ENCODE measurements around the gene ZNF254. TPM values are rescaled to one million over a fixed set of nuclear protein-coding genes. Genes with fewer than 3 reads are reported as not detected.

The ZNF254 gene
- 17.9 and 39.8 TPM in 2 replicates for total RNA-seq (2011; cell fraction: chromatin; rRNA removed; ENCODE audit: low replicate concordance)
- 18.7 and 22.0 TPM in 2 replicates for total RNA-seq (2011; cell fraction: nucleolus; rRNA removed)
- 23.2 and 33.5 TPM in 2 replicates for total RNA-seq (2011; cell fraction: nucleoplasm; rRNA removed)
- 10.8 and 11.9 TPM in 2 replicates for total RNA-seq (2014; rRNA removed)
- 22.1 and 24.9 TPM in 2 replicates for total RNA-seq (2014; rRNA removed; fragmentation: Illumina TruSeq; extraction: Trizol)
- total RNA-seq (2015; rRNA removed; fragmentation: Illumina TruSeq; extraction: Trizol), result 19.0 and 21.2 TPM in 2 replicates
- total RNA-seq (2021), result 14.2 and 14.5 TPM in 2 replicates
- 11.2 and 14.2 TPM in 2 replicates for polyA plus RNA-seq (2011; rRNA removed)
- 4.7 and 7.5 TPM in 2 replicates for polyA plus RNA-seq (2011; cell fraction: cytosol; rRNA removed)
- 7.2 and 8.7 TPM in 2 replicates for polyA plus RNA-seq (2011; cell fraction: nucleus; rRNA removed)
- 7.3 and 8.1 TPM in 2 replicates for polyA plus RNA-seq (2012)
- polyA plus RNA-seq (2014; fragmentation: Illumina TruSeq; extraction: Trizol), result 14.1 and 15.3 TPM in 2 replicates
- polyA plus RNA-seq (2014; fragmentation: Nextera tagmentation; extraction: Ambion mirVana), result 10 to 100 TPM; 10.7 to 13.8 TPM
- polyA plus RNA-seq (2014; rRNA removed), result 9.0 and 10.9 TPM in 2 replicates
- polyA minus RNA-seq (2011; rRNA and poly(A)+ RNA removed), result 24.0 and 25.2 TPM in 2 replicates
- polyA minus RNA-seq (2011; cell fraction: cytosol; rRNA and poly(A)+ RNA removed), result 15.5 and 19.7 TPM in 2 replicates
- polyA minus RNA-seq (2011; cell fraction: nucleus; rRNA and poly(A)+ RNA removed), result 18.4 and 21.9 TPM in 2 replicates
- Bru-seq, nascent RNA, result percentile 77 among the genes with signal in this experiment
- BruChase-seq, experiment 1, labeled RNA remaining after a 2-hour chase, result percentile 78 among the genes with signal in this experiment
- BruChase-seq, experiment 2, labeled RNA remaining after a 6-hour chase, result percentile 75 among the genes with signal in this experiment
- long read RNA-seq, experiment 1, full-length matches to known transcripts, result 36 of 72 reads
- long read RNA-seq, experiment 1, partial matches to known transcripts, result 5 of 72 reads
- long read RNA-seq, experiment 1, other reads (novel, unspliced or antisense), result 31 of 72 reads
- long read RNA-seq, experiment 2, partial matches to known transcripts, result 1 of 12 reads
- long read RNA-seq, experiment 2, other reads (novel, unspliced or antisense), result 8 of 12 reads
- long read RNA-seq, experiment 3, partial matches to known transcripts, result 0 of 8 reads
- long read RNA-seq, experiment 3, other reads (novel, unspliced or antisense), result 5 of 8 reads

GRCh38 chr19:24086974-24087595 lies at the start of gene ZNF254:
Gene ZNF254 (plus strand): TSS chr19:24087187. CDS start chr19:24087308, 121 bp downstream.
- H3K9ac ChIP-seq (ENCODE audit: insufficient read depth in 1 of 2, low read depth in 2 of 2, low read length in 2 of 2), result peak within 1 kb of the TSS; percentile 93 to 94
- H3K36me3 ChIP-seq (ENCODE audit: control insufficient read depth, insufficient read depth, low read length), result peaks cover 10% of the 10 kb centered on the region; the same call in 1 of the 3 replicates
- no peaks in the 10 kb centered on the region for H4K20me1 ChIP-seq (replicated peaks; ENCODE audit: control insufficient read depth, insufficient read depth, low read length)
- ATAC-seq (peak; percentile 98), DNase-seq (ENCODE audit: extremely low read depth in 1 of 4, low spot score in 3 of 4) (peak; percentile 79 to 96 (median 86)), FAIRE-seq (peak; percentile 99)
- peak within 1 kb of the TSS; percentile 97 for H3K27ac ChIP-seq (ENCODE audit: extremely low read depth, low read depth, low read length)
- H2AFZ ChIP-seq (ENCODE audit: low read depth, low read length), result peak within 1 kb of the TSS; percentile 93
- peak within 1 kb of the TSS; percentile 65 for H3K4me3 ChIP-seq
- TSS peak; percentile 66 for BruUV-seq (replicated peaks)
- H3K27me3 ChIP-seq (ENCODE audit: control insufficient read depth in 2 of 2, insufficient read depth in 2 of 2, low read length in 2 of 2), result no peaks in the 10 kb centered on the region
- in situ Hi-C loops (cut with MboI), result no loop called here
- CTCF ChIA-PET (ENCODE audit: low intra/inter-chr PET ratio), result no interaction called here
- POLR2A ChIA-PET, result interaction anchor here (0.6 to 2.1 kb wide), 8 partner anchors 8 to 788 kb away, joined by 3 to 12 read pairs (median 4); partner anchors contain the start of gene ZNF675
- WGBS (ENCODE audit: insufficient coverage, low coverage, missing lambda C conversion rate), result 0% methylated on average over 21 of the region's 23 CpGs
- no peaks in the 10 kb centered on the region for H3K9me1 ChIP-seq (ENCODE audit: control insufficient read depth, insufficient read depth, low read length)
- peaks cover 40% of the 10 kb centered on the region for H3K79me2 ChIP-seq (ENCODE audit: control insufficient read depth, insufficient read depth, low read length)
- peak within 1 kb of the TSS; percentile 86 for H3K4me2 ChIP-seq (ENCODE audit: insufficient read depth, low read length)
- no peaks in the 10 kb centered on the region for H3K9me3 ChIP-seq (replicated peaks; ENCODE audit: control insufficient read depth, insufficient read depth, low read depth, low read length)
- peaks cover 0 to 4% of the 10 kb centered on the region in 2 experiments; a peak in 2 of 5 replicates for H3K4me1 ChIP-seq (replicated peaks in 1 of 2; ENCODE audit: control insufficient read depth in 2 of 2, insufficient read depth in 2 of 2, low read length in 2 of 2)
- intact Hi-C loops (cut with micrococcal nuclease), result no loop called here
- TF ChIP-seq RAD51 (IDR thresholded peaks at IDR 0.05; ENCODE audit: borderline replicate concordance, low read depth) (no peak), NONO (IDR thresholded peaks at IDR 0.05; ENCODE audit: low read depth in 2 of 2, low read length in 1 of 2) (no peak), TARDBP (IDR thresholded peaks at IDR 0.05) (no peak), MED1 (CRISPR knock-in tag; IDR thresholded peaks at IDR 0.05; ENCODE audit: borderline replicate concordance) (no peak), TGIF2 (CRISPR knock-in tag; IDR thresholded peaks at IDR 0.05) (no peak), BACH1 (tag; IDR thresholded peaks at IDR 0.05) (no peak), OTX1 (CRISPR knock-in tag; IDR thresholded peaks at IDR 0.05) (no peak), THRAP3 (IDR thresholded peaks at IDR 0.05; ENCODE audit: borderline replicate concordance) (no peak), MAZ (CRISPR knock-in tag; conservative IDR thresholded peaks at IDR 0.05 in 1 of 2, IDR thresholded peaks at IDR 0.05 in 1 of 2) (peak; percentile 63 to 68; a peak in 2 of 4 replicates), ZNF445 (CRISPR knock-in tag; IDR thresholded peaks at IDR 0.05; ENCODE audit: low read depth) (no peak)
- TF ChIP-seq, protein P1, sequence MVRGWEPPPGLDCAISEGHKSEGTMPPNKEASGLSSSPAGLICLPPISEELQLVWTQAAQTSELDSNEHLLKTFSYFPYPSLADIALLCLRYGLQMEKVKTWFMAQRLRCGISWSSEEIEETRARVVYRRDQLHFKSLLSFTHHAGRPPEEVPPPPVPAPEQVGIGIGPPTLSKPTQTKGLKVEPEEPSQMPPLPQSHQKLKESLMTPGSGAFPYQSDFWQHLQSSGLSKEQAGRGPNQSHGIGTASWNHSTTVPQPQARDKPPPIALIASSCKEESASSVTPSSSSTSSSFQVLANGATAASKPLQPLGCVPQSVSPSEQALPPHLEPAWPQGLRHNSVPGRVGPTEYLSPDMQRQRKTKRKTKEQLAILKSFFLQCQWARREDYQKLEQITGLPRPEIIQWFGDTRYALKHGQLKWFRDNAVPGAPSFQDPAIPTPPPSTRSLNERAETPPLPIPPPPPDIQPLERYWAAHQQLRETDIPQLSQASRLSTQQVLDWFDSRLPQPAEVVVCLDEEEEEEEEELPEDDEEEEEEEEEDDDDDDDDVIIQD (CRISPR knock-in tag; IDR thresholded peaks at IDR 0.05), result no peak
- TF ChIP-seq, protein P2, sequence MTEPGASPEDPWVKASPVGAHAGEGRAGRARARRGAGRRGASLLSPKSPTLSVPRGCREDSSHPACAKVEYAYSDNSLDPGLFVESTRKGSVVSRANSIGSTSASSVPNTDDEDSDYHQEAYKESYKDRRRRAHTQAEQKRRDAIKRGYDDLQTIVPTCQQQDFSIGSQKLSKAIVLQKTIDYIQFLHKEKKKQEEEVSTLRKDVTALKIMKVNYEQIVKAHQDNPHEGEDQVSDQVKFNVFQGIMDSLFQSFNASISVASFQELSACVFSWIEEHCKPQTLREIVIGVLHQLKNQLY (CRISPR knock-in tag; conservative IDR thresholded peaks at IDR 0.05), result no peak
- TF ChIP-seq, protein P3, sequence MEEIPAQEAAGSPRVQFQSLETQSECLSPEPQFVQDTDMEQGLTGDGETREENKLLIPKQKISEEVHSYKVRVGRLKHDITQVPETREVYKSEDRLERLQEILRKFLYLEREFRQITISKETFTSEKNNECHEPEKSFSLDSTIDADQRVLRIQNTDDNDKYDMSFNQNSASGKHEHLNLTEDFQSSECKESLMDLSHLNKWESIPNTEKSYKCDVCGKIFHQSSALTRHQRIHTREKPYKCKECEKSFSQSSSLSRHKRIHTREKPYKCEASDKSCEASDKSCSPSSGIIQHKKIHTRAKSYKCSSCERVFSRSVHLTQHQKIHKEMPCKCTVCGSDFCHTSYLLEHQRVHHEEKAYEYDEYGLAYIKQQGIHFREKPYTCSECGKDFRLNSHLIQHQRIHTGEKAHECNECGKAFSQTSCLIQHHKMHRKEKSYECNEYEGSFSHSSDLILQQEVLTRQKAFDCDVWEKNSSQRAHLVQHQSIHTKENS (CRISPR knock-in tag; IDR thresholded peaks at IDR 0.05), result no peak

Data from K562 (cell line).